Measurements from ENCODE around the gene LRRC74B.
"Not testable (repeated sequence)": the region's sequence is repeated elsewhere in the genome, so short reads cannot be mapped to it uniquely, and the experiment has no call there.

The LRRC74B gene

GRCh38 chr22:21077884-21078508 lies 32.2 kb downstream of the LRRC74B start:
- no peak for DNase-seq (ENCODE audit: low spot score)

GRCh38 chr22:21078916-21079315 lies 33.2 kb downstream of the LRRC74B start:
- DNase-seq (ENCODE audit: low spot score), result no peak

GRCh38 chr22:21079493-21079892 lies 33.7 kb downstream of the LRRC74B start:
- DNase-seq (ENCODE audit: low spot score), result no peak

- no peak for DNase-seq (ENCODE audit: low spot score)
Observed at GRCh38 chr22:21080435-21081137, 34.8 kb downstream of the LRRC74B start.

GRCh38 chr22:21082248-21082647 lies 36.5 kb downstream of the LRRC74B start:
- DNase-seq (ENCODE audit: low spot score), result no peak

GRCh38 chr22:21087119-21087518 lies 41.4 kb downstream of the LRRC74B start:
- DNase-seq (ENCODE audit: low spot score), result no peak

GRCh38 chr22:21087926-21088325 lies 42.2 kb downstream of the LRRC74B start:
- not testable (repeated sequence) for DNase-seq (ENCODE audit: low spot score)

- DNase-seq (ENCODE audit: low spot score), result not testable (repeated sequence)
Observed at GRCh38 chr22:21091220-21091619, 45.5 kb downstream of the LRRC74B start.

GRCh38 chr22:21092797-21093554 lies 47.2 kb downstream of the LRRC74B start:
- DNase-seq (ENCODE audit: low spot score), result no peak

GRCh38 chr22:21093555-21094137 lies 47.9 kb downstream of the LRRC74B start:
- not testable (repeated sequence) for DNase-seq (ENCODE audit: low spot score)

- no peak for DNase-seq (ENCODE audit: low spot score)
Observed at GRCh38 chr22:21094911-21095772, 49.4 kb downstream of the LRRC74B start.

GRCh38 chr22:21095773-21096107 lies 50.0 kb downstream of the LRRC74B start:
- no peak for DNase-seq (ENCODE audit: low spot score)

- DNase-seq (ENCODE audit: low spot score), result not testable (repeated sequence)
Observed at GRCh38 chr22:21096878-21097277, 51.1 kb downstream of the LRRC74B start.

- DNase-seq (ENCODE audit: low spot score), result no peak
Observed at GRCh38 chr22:21098099-21098671, 52.4 kb downstream of the LRRC74B start.

GRCh38 chr22:21099578-21099977 lies 53.8 kb downstream of the LRRC74B start:
- DNase-seq (ENCODE audit: low spot score), result no peak

GRCh38 chr22:21100149-21101032 lies 54.6 kb downstream of the LRRC74B start:
- DNase-seq (ENCODE audit: low spot score), result no peak

GRCh38 chr22:21101877-21102638 lies 56.3 kb downstream of the LRRC74B start:
- DNase-seq (ENCODE audit: low spot score), result no peak

GRCh38 chr22:21102659-21103267 lies 57.0 kb downstream of the LRRC74B start:
- peak; percentile 82 for DNase-seq (ENCODE audit: low spot score)

- DNase-seq (ENCODE audit: low spot score), result no peak
Observed at GRCh38 chr22:21103633-21104032, 57.9 kb downstream of the LRRC74B start.
